Measurements from ENCODE around the gene NMT1.

DNA sequence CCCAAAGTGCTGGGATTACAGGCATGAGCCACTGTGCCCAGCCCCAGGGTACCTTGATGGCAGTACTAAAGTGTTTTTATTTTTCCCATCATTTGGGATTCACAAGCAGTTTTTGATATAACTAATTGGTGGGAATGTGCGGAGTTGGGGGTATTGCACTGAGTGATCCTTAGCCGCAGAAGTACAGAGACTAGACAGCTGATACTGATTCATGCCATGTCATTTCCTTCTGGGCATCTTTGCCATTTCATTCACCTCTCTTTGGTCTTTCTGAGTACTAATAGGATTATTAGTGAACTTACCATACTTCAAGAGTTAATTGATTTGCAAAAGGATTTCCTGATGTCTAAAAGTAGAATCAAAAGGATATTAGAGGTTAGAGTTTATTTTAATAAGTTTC is 9.7 kb downstream of the NMT1 start:
- TF ChIP-seq POLR2AphosphoS5 (IDR thresholded peaks at IDR 0.05) (no peak), CTCF (IDR thresholded peaks at IDR 0.05) (no peak), POLR2A (IDR thresholded peaks at IDR 0.05; ENCODE audit: low read depth) (no peak)

All from esophagus muscularis mucosa (tissue), 3 donors.